Measurements from ENCODE around the gene CSTF2T. TPM values are rescaled to one million over a fixed set of nuclear protein-coding genes. Genes with fewer than 3 reads are reported as not detected.

The CSTF2T gene
- total and polyA plus RNA-seq, 4 donors: 6.9 to 25.2 (median 14.2) TPM

DNA sequence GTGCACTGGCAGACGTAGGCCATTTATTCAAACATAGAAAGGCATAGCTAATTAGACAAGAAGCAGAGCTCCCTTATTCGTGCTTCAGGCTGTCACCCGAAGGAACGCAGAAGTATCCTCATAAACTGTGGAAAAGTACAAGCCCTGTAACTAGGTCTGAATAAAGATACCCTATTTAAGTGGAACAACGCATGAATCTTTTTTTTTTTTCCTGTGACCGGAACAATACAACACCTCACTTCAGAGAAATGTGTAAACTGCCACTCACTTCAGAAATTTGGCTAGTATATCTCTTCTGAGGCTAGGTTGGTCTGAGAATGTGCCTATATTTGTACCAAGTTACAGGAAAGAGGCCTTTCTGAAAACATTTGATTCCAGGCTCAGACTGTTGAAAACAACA, 8.0 kb upstream of the CSTF2T start:
- Histone ChIP-seq H3K36me3 (ENCODE audit: control insufficient read depth in 1 of 2, insufficient read depth in 2 of 2, low read length in 1 of 2) (no peaks in the 10 kb centered on the region), H3K4me3 (ENCODE audit: low read length in 2 of 2) (no peak overlapping the region), H3K27me3 (ENCODE audit: control insufficient read depth in 1 of 2, insufficient read depth in 2 of 2, low read length in 1 of 2) (no peaks in the 10 kb centered on the region), H3K27ac (ENCODE audit: low read depth in 1 of 2, low read length in 2 of 2) (peak overlapping the region; percentile 92 to 99), H3K4me1 (ENCODE audit: control insufficient read depth in 1 of 2, insufficient read depth in 2 of 2, low read length in 2 of 2) (peaks cover 7 to 11% of the 10 kb centered on the region in 2 donors), H3K9me3 (ENCODE audit: control insufficient read depth, low read length) (no peaks in the 10 kb centered on the region)
- intact Hi-C loops (cut with DNase I): loop anchor here in 1 of 2 donors (5.0 to 10.0 kb wide), 3 partner anchors 507 to 715 kb away; partner anchors contain the start of gene PRKG1
- DNase-seq: no peak
- WGBS, 2 donors: 11 to 15% methylated on average over 6 of the region's 6 CpGs
- no peak for ATAC-seq (ENCODE audit: low FRiP score)

DNA sequence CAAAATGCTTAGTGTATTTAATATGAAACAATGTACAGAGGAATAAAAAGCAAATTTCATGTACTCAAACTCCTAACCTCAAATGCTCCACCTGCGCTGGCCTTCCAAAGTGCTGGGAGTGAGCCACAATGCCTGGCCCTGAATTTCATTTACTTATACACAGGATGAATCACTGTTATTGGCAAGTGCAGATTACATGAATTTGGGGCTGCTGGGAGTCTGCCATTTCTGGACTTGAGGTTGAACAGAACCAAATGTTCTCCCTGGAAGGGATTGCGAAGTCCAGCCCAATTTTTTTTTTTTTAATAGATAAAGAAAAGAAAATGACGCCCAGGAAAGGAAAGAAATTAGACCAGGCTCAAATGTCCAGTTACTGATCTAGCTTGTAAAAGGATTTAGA, 6.8 kb upstream of the CSTF2T start:
- WGBS, 2 donors: 6 to 8% methylated on average over 3 of the region's 3 CpGs
- H3K27ac ChIP-seq (ENCODE audit: low read depth in 1 of 2, low read length in 2 of 2): peak overlapping the region in 1 of 2 donors; percentile 86
- H3K4me3 ChIP-seq (ENCODE audit: low read length in 2 of 2): no peak overlapping the region
- H3K4me1 ChIP-seq (ENCODE audit: control insufficient read depth in 1 of 2, insufficient read depth in 2 of 2, low read length in 2 of 2): peaks cover 7 to 11% of the 10 kb centered on the region in 2 donors
- no peaks in the 10 kb centered on the region for H3K36me3 ChIP-seq (ENCODE audit: control insufficient read depth in 1 of 2, insufficient read depth in 2 of 2, low read length in 1 of 2)
- DNase-seq: peak; percentile 87 to 92
- H3K27me3 ChIP-seq (ENCODE audit: control insufficient read depth in 1 of 2, insufficient read depth in 2 of 2, low read length in 1 of 2): no peaks in the 10 kb centered on the region
- intact Hi-C loops (cut with DNase I): loop anchor here in 1 of 2 donors (5.0 to 10.0 kb wide), 3 partner anchors 509 to 714 kb away; partner anchors contain the start of gene PRKG1
- no peaks in the 10 kb centered on the region for H3K9me3 ChIP-seq (ENCODE audit: control insufficient read depth, low read length)
- peak; percentile 90 for ATAC-seq (ENCODE audit: low FRiP score)

DNA sequence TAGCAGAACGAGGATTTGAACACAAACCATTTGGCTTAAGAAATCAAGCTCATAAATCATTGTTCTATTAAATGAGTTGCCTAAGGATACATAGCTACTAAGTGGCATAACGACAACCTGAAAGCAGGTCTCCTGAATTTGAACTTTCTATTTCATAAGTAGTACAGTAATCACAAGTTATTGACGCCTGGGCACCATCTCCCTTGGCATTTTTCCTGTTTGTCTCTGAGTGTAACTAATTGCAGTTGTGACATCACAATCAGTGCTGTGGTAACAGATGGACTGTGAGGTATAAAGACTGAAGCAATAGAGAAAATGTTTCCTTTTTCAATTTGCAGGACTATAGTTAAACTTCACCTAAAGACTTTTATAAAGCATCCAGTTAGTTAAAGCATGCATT, 6.4 kb upstream of the CSTF2T start:
- peak; percentile 16 for ATAC-seq (ENCODE audit: low FRiP score)
- peak overlapping the region in 1 of 2 donors; percentile 57 for H3K27ac ChIP-seq (ENCODE audit: low read depth in 1 of 2, low read length in 2 of 2)
- intact Hi-C loops (cut with DNase I): loop anchor here in 1 of 2 donors (5.0 to 10.0 kb wide), 3 partner anchors 509 to 713 kb away; partner anchors contain the start of gene PRKG1
- H3K4me1 ChIP-seq (ENCODE audit: control insufficient read depth in 1 of 2, insufficient read depth in 2 of 2, low read length in 2 of 2): peaks cover 7 to 11% of the 10 kb centered on the region in 2 donors
- H3K4me3 ChIP-seq (ENCODE audit: low read length in 2 of 2): no peak overlapping the region
- 15 to 27% methylated on average over 3 of the region's 3 CpGs for WGBS, 2 donors
- no peak for DNase-seq
- H3K36me3 ChIP-seq (ENCODE audit: control insufficient read depth in 1 of 2, insufficient read depth in 2 of 2, low read length in 1 of 2): no peaks in the 10 kb centered on the region
- no peaks in the 10 kb centered on the region for H3K9me3 ChIP-seq (ENCODE audit: control insufficient read depth, low read length)
- no peaks in the 10 kb centered on the region for H3K27me3 ChIP-seq (ENCODE audit: control insufficient read depth in 1 of 2, insufficient read depth in 2 of 2, low read length in 1 of 2)

DNA sequence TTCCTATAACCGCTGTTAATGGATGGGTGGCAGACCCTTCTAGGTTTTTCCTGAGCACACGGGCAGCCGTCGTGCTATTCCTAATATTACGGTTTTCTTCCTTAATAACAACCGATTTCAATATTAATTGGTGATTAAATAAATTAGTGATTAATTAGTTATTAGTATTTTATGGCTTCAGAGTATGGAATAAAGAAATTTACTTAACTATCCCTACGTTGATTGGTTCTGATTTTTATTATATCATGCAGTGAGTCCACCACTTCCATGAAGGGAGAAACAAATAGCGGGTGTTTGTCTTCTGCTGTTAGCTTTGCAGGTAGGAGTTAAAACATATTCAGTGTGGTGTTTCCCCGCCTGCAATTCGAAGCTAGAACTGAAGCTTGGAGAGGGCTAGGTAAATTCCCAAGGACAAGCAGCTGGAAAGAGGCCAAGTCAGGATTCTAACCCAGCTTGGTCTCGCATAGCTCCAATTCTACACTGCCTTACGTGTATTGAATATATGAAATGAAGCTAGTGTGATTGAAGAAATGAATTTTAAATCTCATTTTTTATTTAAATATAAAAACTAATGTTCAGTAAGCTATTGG, 928 bp upstream of the CSTF2T start:
- intact Hi-C loops (cut with DNase I): loop anchor here in 1 of 2 donors (10.0 kb wide), 2 partner anchors 514 to 626 kb away; partner anchors contain the start of gene PRKG1
- 10 to 13% methylated on average over 12 of the region's 12 CpGs for WGBS, 2 donors
- DNase-seq: no peak
- H3K9me3 ChIP-seq (ENCODE audit: control insufficient read depth, low read length): no peaks in the 10 kb centered on the region
- no peaks in the 10 kb centered on the region for H3K36me3 ChIP-seq (ENCODE audit: control insufficient read depth in 1 of 2, insufficient read depth in 2 of 2, low read length in 1 of 2)
- H3K27me3 ChIP-seq (ENCODE audit: control insufficient read depth in 1 of 2, insufficient read depth in 2 of 2, low read length in 1 of 2): no peaks in the 10 kb centered on the region
- ATAC-seq (ENCODE audit: low FRiP score): no peak
- peak overlapping the region; percentile 80 to 99 for H3K27ac ChIP-seq (ENCODE audit: low read depth in 1 of 2, low read length in 2 of 2)
- H3K4me3 ChIP-seq (ENCODE audit: low read length in 2 of 2): peak overlapping the region; percentile 55 to 88
- peaks cover 0 to 4% of the 10 kb centered on the region in 2 donors for H3K4me1 ChIP-seq (ENCODE audit: control insufficient read depth in 1 of 2, insufficient read depth in 2 of 2, low read length in 2 of 2)

DNA sequence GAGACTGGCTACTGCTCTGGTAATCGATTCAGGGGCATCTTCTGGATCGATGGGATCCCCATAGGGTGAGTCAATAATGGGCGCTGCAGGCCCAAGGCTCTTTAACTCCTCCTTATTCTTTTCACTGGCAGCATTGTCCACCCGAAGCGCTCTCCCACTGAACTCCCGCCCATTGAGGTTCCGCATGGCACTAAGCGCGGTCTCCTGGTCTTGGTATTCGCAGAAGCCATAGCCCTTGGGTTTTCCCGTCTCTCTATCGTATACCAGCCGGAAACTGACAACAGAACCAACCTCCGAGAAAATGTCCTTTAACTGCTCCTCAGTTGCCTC, 285 bp downstream of the CSTF2T start:
- 0% methylated on average over 14 of the region's 14 CpGs for WGBS, 2 donors
- DNase-seq (peak in 1 of 2 donors; percentile 54), ATAC-seq (ENCODE audit: low FRiP score) (peak; percentile 55)
- peaks cover 0 to 4% of the 10 kb centered on the region in 2 donors for H3K4me1 ChIP-seq (ENCODE audit: control insufficient read depth in 1 of 2, insufficient read depth in 2 of 2, low read length in 2 of 2)
- no peaks in the 10 kb centered on the region for H3K27me3 ChIP-seq (ENCODE audit: control insufficient read depth in 1 of 2, insufficient read depth in 2 of 2, low read length in 1 of 2)
- peak overlapping the region; percentile 60 to 98 for H3K4me3 ChIP-seq (ENCODE audit: low read length in 2 of 2)
- peak overlapping the region in 1 of 2 donors; percentile 83 for H3K27ac ChIP-seq (ENCODE audit: low read depth in 1 of 2, low read length in 2 of 2)
- intact Hi-C loops (cut with DNase I): no loop called here
- no peaks in the 10 kb centered on the region for H3K9me3 ChIP-seq (ENCODE audit: control insufficient read depth, low read length)
- no peaks in the 10 kb centered on the region for H3K36me3 ChIP-seq (ENCODE audit: control insufficient read depth in 1 of 2, insufficient read depth in 2 of 2, low read length in 1 of 2)

DNA sequence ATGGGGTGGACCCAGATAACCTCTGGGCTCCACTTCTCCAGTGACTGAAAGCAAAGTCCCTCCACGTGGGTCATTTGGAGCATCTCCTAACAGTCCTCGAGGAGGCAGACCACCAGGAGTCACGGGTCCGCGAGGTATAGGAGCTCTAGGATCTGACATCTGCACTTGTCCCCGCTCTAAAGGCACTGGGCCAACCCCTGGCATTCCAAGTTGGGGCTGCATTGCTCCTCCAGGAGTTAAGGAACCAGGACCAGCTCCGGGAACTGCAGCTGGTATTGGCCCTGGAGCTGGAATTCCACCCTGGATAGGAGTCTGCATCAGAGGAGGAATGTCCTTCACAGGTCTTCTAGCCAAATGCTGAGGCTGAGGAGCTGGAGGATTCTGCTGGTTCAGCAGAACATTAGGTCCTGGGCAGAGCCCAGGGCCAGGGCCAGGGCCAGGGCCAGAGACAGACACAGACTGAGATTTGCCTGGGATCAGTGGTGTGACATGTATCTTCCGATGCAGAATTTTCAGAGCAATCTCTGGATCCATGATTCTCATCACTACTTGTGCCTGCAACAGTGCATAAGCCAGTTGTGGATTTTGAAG, 827 bp downstream of the CSTF2T start:
- Histone ChIP-seq H3K36me3 (ENCODE audit: control insufficient read depth in 1 of 2, insufficient read depth in 2 of 2, low read length in 1 of 2) (no peaks in the 10 kb centered on the region), H3K9me3 (ENCODE audit: control insufficient read depth, low read length) (no peaks in the 10 kb centered on the region), H3K4me1 (ENCODE audit: control insufficient read depth in 1 of 2, insufficient read depth in 2 of 2, low read length in 2 of 2) (peaks cover 0 to 4% of the 10 kb centered on the region in 2 donors), H3K27me3 (ENCODE audit: control insufficient read depth in 1 of 2, insufficient read depth in 2 of 2, low read length in 1 of 2) (no peaks in the 10 kb centered on the region), H3K4me3 (ENCODE audit: low read length in 2 of 2) (peak overlapping the region; percentile 60 to 98), H3K27ac (ENCODE audit: low read depth in 1 of 2, low read length in 2 of 2) (peak overlapping the region in 1 of 2 donors; percentile 83)
- no peak for ATAC-seq (ENCODE audit: low FRiP score)
- intact Hi-C loops (cut with DNase I): no loop called here
- no peak for DNase-seq
- WGBS, 2 donors: 73% methylated on average over 8 of the region's 8 CpGs

DNA sequence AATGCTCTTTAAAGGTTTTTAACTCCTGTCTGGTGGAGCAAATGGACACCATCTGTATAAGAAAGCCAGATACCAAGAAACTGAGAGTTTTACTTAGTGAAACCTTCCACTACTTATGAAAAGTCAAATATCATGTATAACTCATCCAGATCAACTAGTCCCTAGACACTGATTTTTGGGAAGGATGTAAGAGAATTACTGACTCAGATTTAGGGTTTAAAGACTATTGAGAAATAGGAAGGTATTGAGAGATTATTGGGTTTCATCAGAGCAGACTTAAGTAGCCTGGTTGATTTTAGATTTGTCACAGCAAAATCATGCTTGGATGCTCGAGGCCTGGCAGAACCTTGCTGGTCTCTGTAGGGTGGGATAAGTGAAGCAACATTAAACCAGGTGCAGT, 3.1 kb downstream of the CSTF2T start:
- no peaks in the 10 kb centered on the region for H3K9me3 ChIP-seq (ENCODE audit: control insufficient read depth, low read length)
- H3K4me1 ChIP-seq (ENCODE audit: control insufficient read depth in 1 of 2, insufficient read depth in 2 of 2, low read length in 2 of 2): peaks cover 0 to 2% of the 10 kb centered on the region in 2 donors
- no peaks in the 10 kb centered on the region for H3K27me3 ChIP-seq (ENCODE audit: control insufficient read depth in 1 of 2, insufficient read depth in 2 of 2, low read length in 1 of 2)
- intact Hi-C loops (cut with DNase I): no loop called here
- no peak overlapping the region for H3K4me3 ChIP-seq (ENCODE audit: low read length in 2 of 2)
- no peak for DNase-seq
- 45 to 54% methylated on average over 1 of the region's 1 CpG for WGBS, 2 donors
- H3K36me3 ChIP-seq (ENCODE audit: control insufficient read depth in 1 of 2, insufficient read depth in 2 of 2, low read length in 1 of 2): no peaks in the 10 kb centered on the region
- no peak for ATAC-seq (ENCODE audit: low FRiP score)
- H3K27ac ChIP-seq (ENCODE audit: low read depth in 1 of 2, low read length in 2 of 2): no peak overlapping the region

DNA sequence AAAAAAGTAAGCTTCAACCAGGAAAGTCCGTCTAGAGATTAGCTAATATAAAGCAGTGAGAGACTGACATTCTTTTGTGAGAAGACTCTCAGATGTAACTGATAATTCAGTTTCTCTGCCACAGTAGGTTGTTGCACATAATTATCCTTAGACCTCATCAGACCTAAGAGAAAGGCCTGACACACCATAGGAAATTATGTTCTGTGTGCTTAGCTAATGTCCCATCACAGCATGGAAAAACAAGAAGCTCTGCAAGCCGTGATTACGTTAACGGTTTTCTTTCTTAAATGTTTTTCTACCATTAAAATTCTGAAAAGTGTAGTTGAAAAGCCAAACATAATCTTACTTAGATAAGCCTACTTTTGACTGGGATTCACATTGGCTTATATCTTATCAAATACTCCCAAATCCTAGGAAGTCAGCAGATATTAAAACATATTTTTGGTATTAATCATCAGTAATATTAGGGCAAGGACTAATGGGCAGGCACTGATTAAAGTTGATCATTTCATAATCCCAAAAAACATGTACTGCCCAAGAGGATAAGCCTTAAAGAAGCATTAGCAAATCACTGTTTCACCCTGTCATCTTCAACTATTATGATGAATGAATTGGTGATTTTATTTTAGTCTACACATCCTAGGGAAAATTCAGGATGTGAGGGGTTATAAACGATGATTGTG, 5.2 kb downstream of the CSTF2T start:
- peaks cover 0 to 2% of the 10 kb centered on the region in 2 donors for H3K4me1 ChIP-seq (ENCODE audit: control insufficient read depth in 1 of 2, insufficient read depth in 2 of 2, low read length in 2 of 2)
- H3K27ac ChIP-seq (ENCODE audit: low read depth in 1 of 2, low read length in 2 of 2): no peak overlapping the region
- intact Hi-C loops (cut with DNase I): no loop called here
- no peaks in the 10 kb centered on the region for H3K9me3 ChIP-seq (ENCODE audit: control insufficient read depth, low read length)
- no peak for DNase-seq
- H3K36me3 ChIP-seq (ENCODE audit: control insufficient read depth in 1 of 2, insufficient read depth in 2 of 2, low read length in 1 of 2): no peaks in the 10 kb centered on the region
- H3K4me3 ChIP-seq (ENCODE audit: low read length in 2 of 2): no peak overlapping the region
- no peak for ATAC-seq (ENCODE audit: low FRiP score)
- WGBS, 2 donors: 24 to 26% methylated on average over 5 of the region's 5 CpGs
- H3K27me3 ChIP-seq (ENCODE audit: control insufficient read depth in 1 of 2, insufficient read depth in 2 of 2, low read length in 1 of 2): no peaks in the 10 kb centered on the region

All from aorta (tissue), 5 donors.